Body of pancreas (tissue), 4 donors: ENCODE data around the gene NABP1.

ENCODE experiments used
- POLR2A ChIP-seq, 3 donors: fragments of 450-650 bp; IDR thresholded peaks; one replicate each; pipeline ENCODE4 v1.6.1; 2016; ENCODE audit warnings: antibody characterized with exemption in 3 of 3, mild to moderate bottlenecking in 2 of 3
- TF ChIP-seq, protein P1 (sequence below), 7 experiments: fragments of 450-650 bp in 4 of 7; fragments of 200-600 bp in 3 of 7; sonication (generic) in 3 of 7; IDR thresholded peaks; one replicate each; pipeline ENCODE4 v1.5.1; 2016 to 2019; ENCODE audit warnings: antibody characterized with exemption in 7 of 7

DNA sequence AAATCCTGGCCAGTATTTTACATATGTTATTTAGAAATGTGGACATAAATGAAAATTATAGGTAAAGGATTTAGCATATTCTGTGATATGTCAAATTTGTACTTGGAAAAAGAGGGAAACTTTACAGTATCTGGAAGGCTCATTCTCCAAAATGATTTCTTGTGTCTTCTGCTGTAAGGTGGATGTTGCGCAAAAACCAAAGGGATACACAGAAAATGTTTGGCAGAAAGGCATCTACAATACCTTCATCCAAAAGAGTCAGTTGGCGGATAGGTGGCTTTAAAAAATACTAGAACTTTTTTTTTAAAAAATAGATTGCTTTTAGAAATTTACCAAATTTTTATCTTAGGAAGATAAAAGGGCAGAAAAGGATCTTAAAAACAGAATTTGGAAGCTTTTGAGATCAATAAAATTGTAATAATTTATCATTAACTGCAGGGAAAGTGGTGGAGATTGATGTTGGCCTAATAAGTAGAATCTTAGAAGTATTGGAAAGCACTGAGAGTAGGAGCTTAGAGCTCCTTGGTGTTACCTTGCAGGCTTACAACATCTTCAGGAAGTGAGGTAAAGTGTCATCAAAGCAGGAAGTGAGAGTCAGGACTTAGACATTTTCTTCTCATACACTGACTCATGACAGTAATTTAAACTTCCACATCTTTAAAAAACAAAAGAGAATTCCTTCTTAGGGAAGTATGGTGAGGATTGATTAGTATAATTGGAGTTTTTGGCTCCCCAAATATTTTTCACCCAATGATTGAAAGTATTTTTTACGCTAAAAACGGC lies 2.1 kb downstream of the NABP1 start:
- TF ChIP-seq, protein P1, sequence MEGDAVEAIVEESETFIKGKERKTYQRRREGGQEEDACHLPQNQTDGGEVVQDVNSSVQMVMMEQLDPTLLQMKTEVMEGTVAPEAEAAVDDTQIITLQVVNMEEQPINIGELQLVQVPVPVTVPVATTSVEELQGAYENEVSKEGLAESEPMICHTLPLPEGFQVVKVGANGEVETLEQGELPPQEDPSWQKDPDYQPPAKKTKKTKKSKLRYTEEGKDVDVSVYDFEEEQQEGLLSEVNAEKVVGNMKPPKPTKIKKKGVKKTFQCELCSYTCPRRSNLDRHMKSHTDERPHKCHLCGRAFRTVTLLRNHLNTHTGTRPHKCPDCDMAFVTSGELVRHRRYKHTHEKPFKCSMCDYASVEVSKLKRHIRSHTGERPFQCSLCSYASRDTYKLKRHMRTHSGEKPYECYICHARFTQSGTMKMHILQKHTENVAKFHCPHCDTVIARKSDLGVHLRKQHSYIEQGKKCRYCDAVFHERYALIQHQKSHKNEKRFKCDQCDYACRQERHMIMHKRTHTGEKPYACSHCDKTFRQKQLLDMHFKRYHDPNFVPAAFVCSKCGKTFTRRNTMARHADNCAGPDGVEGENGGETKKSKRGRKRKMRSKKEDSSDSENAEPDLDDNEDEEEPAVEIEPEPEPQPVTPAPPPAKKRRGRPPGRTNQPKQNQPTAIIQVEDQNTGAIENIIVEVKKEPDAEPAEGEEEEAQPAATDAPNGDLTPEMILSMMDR (IDR thresholded peaks at IDR 0.05): no peak
- TF ChIP-seq POLR2A (IDR thresholded peaks at IDR 0.05): no peak
